ENCODE measurements around the gene SLC49A3. TPM values are rescaled to one million over a fixed set of nuclear protein-coding genes. Genes with fewer than 3 reads are reported as not detected.

Gene SLC49A3
- total and polyA plus RNA-seq, 2 donors (not counting 1 experiment from before 2014, with no cell fraction given): 0.42 to 5.1 TPM

GRCh38 chr4:726838-727237 is 37.9 kb upstream of the SLC49A3 start:
- H3K9me3 ChIP-seq (ENCODE audit: control insufficient read depth, insufficient read depth, low read depth, low read length): no peaks in the 10 kb centered on the region
- peaks cover 13% of the 10 kb centered on the region for H3K4me1 ChIP-seq (ENCODE audit: control insufficient read depth, extremely low read depth, insufficient read depth, low read length)
- peaks cover 53% of the 10 kb centered on the region for H3K79me2 ChIP-seq (ENCODE audit: control insufficient read depth, insufficient read depth, low read length)
- TF ChIP-seq EZH2 (IDR thresholded peaks at IDR 0.05; ENCODE audit: low read length, missing control alignments): no peak
- no peak for TF ChIP-seq CTCF (conservative IDR thresholded peaks at IDR 0.05 in 1 of 2, IDR thresholded peaks at IDR 0.05 in 1 of 2; ENCODE audit: low read depth in 1 of 2, low read length in 2 of 2)
- peaks cover 11% of the 10 kb centered on the region for H3K36me3 ChIP-seq (ENCODE audit: control insufficient read depth, insufficient read depth, low read length)
- peak overlapping the region in 1 of 4 experiments; percentile 34 for H3K4me3 ChIP-seq (replicated peaks in 1 of 4; ENCODE audit: control extremely low read depth in 1 of 4, insufficient read depth in 1 of 4, low read depth in 3 of 4, low read length in 4 of 4)
- peak overlapping the region; percentile 50 for H3K27ac ChIP-seq (ENCODE audit: insufficient read depth, low read length)
- DNase-seq (ENCODE audit: low read depth in 2 of 2): no peak
- peak overlapping the region; percentile 83 for H3K4me2 ChIP-seq (ENCODE audit: extremely low read depth, insufficient read depth, low read length)
- H3K27me3 ChIP-seq (ENCODE audit: control insufficient read depth, insufficient read depth, low read length): no peaks in the 10 kb centered on the region
- no peak overlapping the region for H3K9ac ChIP-seq (ENCODE audit: insufficient read depth, low read length)
- no peak overlapping the region for H2AFZ ChIP-seq (ENCODE audit: low read length)
- no peaks in the 10 kb centered on the region for H4K20me1 ChIP-seq (ENCODE audit: control insufficient read depth, extremely low read depth, insufficient read depth, low read length)

GRCh38 chr4:726235-726787 is 37.4 kb upstream of the SLC49A3 start:
- DNase-seq (ENCODE audit: low read depth in 2 of 2): peak; percentile 32 to 42
- Histone ChIP-seq H3K4me2 (ENCODE audit: extremely low read depth, insufficient read depth, low read length) (peak overlapping the region; percentile 83), H3K9me3 (ENCODE audit: control insufficient read depth, insufficient read depth, low read depth, low read length) (no peaks in the 10 kb centered on the region), H3K9ac (ENCODE audit: insufficient read depth, low read length) (peak overlapping the region; percentile 9), H3K4me1 (ENCODE audit: control insufficient read depth, extremely low read depth, insufficient read depth, low read length) (peaks cover 19% of the 10 kb centered on the region), H4K20me1 (ENCODE audit: control insufficient read depth, extremely low read depth, insufficient read depth, low read length) (no peaks in the 10 kb centered on the region), H3K27ac (ENCODE audit: insufficient read depth, low read length) (peak overlapping the region; percentile 50), H3K27me3 (ENCODE audit: control insufficient read depth, insufficient read depth, low read length) (no peaks in the 10 kb centered on the region), H3K4me3 (replicated peaks in 1 of 4; ENCODE audit: control extremely low read depth in 1 of 4, insufficient read depth in 1 of 4, low read depth in 3 of 4, low read length in 4 of 4) (peak overlapping the region in 1 of 4 experiments; percentile 34), H3K36me3 (ENCODE audit: control insufficient read depth, insufficient read depth, low read length) (peaks cover 11% of the 10 kb centered on the region), H3K79me2 (ENCODE audit: control insufficient read depth, insufficient read depth, low read length) (peaks cover 56% of the 10 kb centered on the region), H2AFZ (ENCODE audit: low read length) (no peak overlapping the region)
- TF ChIP-seq CTCF (conservative IDR thresholded peaks at IDR 0.05 in 1 of 2, IDR thresholded peaks at IDR 0.05 in 1 of 2; ENCODE audit: low read depth in 1 of 2, low read length in 2 of 2): no peak

- Histone ChIP-seq H3K27me3 (ENCODE audit: control insufficient read depth, insufficient read depth, low read length) (no peaks in the 10 kb centered on the region), H3K4me1 (ENCODE audit: control insufficient read depth, extremely low read depth, insufficient read depth, low read length) (peaks cover 21% of the 10 kb centered on the region), H3K4me2 (ENCODE audit: extremely low read depth, insufficient read depth, low read length) (peak overlapping the region; percentile 83), H3K79me2 (ENCODE audit: control insufficient read depth, insufficient read depth, low read length) (peaks cover 59% of the 10 kb centered on the region), H3K4me3 (replicated peaks in 1 of 4; ENCODE audit: control extremely low read depth in 1 of 4, insufficient read depth in 1 of 4, low read depth in 3 of 4, low read length in 4 of 4) (no peak overlapping the region), H3K36me3 (ENCODE audit: control insufficient read depth, insufficient read depth, low read length) (peaks cover 4% of the 10 kb centered on the region), H3K9me3 (ENCODE audit: control insufficient read depth, insufficient read depth, low read depth, low read length) (no peaks in the 10 kb centered on the region), H4K20me1 (ENCODE audit: control insufficient read depth, extremely low read depth, insufficient read depth, low read length) (no peaks in the 10 kb centered on the region), H2AFZ (ENCODE audit: low read length) (no peak overlapping the region), H3K9ac (ENCODE audit: insufficient read depth, low read length) (peak overlapping the region; percentile 9), H3K27ac (ENCODE audit: insufficient read depth, low read length) (peak overlapping the region; percentile 50)
- no peak for DNase-seq (ENCODE audit: low read depth in 2 of 2)
- TF ChIP-seq CTCF (conservative IDR thresholded peaks at IDR 0.05 in 1 of 2, IDR thresholded peaks at IDR 0.05 in 1 of 2; ENCODE audit: low read depth in 1 of 2, low read length in 2 of 2) (no peak), EZH2 (IDR thresholded peaks at IDR 0.05; ENCODE audit: low read length, missing control alignments) (no peak)
Observed at GRCh38 chr4:725391-726234, 36.7 kb upstream of the SLC49A3 start.
